Gastroesophageal sphincter (tissue), 3 donors: ENCODE data around the gene AOX1.

Source experiments
- CTCF ChIP-seq, 4 experiments: fragments of 200-600 bp in 2 of 4; fragments of 450-650 bp in 2 of 4; sonication (generic) in 1 of 4; IDR thresholded peaks; one replicate each; pipeline ENCODE4 v1.5.1; 2017 to 2019; ENCODE audit warnings: antibody characterized with exemption in 4 of 4, mild to moderate bottlenecking in 2 of 4, moderate library complexity in 2 of 4
- EP300 ChIP-seq: sonication (generic); formaldehyde crosslinking; IDR thresholded peaks from one replicate; pipeline ENCODE4 v1.6.1; 2017; ENCODE audit warnings: antibody characterized with exemption, mild to moderate bottlenecking
- POLR2A ChIP-seq, 2 donors: fragments of 450-650 bp; IDR thresholded peaks; one replicate each; pipeline ENCODE4 v1.6.1; 2017; ENCODE audit warnings: antibody characterized with exemption in 2 of 2, mild to moderate bottlenecking in 2 of 2, moderate library complexity in 1 of 2
- POLR2AphosphoS5 ChIP-seq: sonication (generic); formaldehyde crosslinking; IDR thresholded peaks from one replicate; pipeline ENCODE4 v1.6.1; 2017; ENCODE audit warnings: antibody characterized with exemption

- TF ChIP-seq CTCF (IDR thresholded peaks at IDR 0.05), result peak; percentile 54 to 87 (median 74)
- peak; percentile 36 to 37 for TF ChIP-seq POLR2A (IDR thresholded peaks at IDR 0.05)
- TF ChIP-seq POLR2AphosphoS5, result peak; percentile 43
- TF ChIP-seq EP300, result no peak
Observed at GRCh38 chr2:200713003-200713703, 127.3 kb downstream of the AOX1 start.
